Activated CD4-positive, alpha-beta T cell treated with anti-CD3 and anti-CD28 coated beads for 4 hours (primary cell): ENCODE data around the gene BACH2.

Experiments used
- DNase-seq, 2 donors: peaks; one replicate each; pipeline ENCODE4 v3.0.0-alpha.2; 2020

Gene BACH2

DNA sequence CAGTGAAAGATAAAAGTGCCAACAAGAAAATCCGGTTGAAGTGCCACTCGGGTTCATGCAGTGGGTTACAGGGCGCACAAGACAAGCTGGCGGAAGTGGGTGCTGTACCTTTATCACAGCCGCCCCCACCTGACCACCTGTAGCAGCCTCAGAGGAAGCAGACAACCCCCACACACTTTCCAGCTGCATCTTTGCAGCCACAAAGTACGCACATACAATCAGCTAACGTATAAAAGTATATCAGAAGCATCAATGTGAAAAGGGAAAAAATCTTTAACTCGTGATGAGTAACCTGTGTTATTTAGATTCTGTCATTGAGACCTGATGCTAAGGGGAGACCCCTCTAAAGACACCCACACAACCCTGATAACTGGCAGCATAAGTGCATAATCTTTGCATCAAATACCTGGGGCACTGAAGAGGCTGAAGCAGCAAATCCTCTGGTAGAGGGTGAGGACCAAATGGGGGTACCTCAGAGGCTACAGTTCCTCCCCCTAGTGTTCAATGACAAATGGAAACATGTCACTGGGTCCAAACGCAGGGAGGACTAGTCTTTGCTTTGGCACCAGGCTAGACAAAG, 22.1 kb downstream of the BACH2 start:
- DNase-seq = peak; percentile 90 to 96

DNA sequence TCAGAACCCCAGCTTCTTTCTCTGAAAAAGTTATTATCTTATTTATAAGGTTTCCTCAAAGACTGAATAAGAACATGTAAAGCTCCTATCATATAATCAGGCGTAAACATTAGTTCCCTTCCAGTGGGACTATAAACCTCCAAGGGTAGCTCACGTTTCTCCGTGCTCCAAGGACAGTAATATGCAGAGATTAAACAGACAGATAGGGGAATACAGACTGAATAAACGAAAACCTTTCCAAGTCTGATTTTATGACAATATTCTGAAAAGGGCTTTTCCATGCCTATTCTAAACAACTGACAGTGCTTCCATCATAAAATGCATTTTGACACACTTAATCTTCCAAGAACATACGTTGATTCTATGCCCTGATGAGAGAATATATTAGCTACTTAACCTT, 22.8 kb downstream of the BACH2 start:
- DNase-seq = no peak

DNA sequence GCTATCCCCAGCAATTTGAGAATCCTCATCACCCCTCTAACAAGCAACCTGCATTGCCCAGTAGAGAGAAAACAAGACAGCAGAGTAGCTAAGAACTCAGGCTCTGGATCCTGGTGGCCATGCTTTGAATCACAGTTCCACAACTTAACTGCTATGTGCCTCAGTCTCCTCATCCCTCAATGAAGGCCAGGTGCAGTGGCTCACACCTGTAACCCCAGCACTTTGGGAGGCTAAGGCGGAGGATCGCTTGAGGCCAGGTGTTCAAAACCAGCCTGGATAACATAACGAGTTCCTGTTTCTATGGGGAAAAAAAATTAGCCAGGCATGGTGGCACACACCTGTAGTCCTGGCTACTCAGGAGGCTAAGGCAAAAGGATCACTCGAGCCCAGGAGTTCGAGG, 23.7 kb downstream of the BACH2 start:
- no peak for DNase-seq

DNA sequence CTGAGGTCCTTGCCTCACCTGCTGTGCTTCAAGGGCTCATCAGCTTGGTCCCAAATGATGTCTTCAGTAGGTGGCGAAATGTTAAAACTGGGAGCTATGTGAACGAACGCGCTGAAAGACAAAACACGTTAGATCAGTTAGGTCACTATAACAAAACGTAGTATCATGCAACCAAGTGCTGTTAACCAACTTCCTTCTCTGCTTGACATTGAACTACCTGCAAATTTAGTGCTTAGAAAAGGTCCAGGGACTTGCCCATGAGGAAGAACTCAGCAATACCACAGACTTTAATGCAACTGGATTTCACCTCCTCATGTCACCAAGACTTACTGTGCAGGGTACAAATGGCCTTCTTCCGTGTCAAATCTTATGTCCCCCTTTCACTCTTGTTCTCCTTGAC, 24.8 kb downstream of the BACH2 start:
- no peak for DNase-seq

DNA sequence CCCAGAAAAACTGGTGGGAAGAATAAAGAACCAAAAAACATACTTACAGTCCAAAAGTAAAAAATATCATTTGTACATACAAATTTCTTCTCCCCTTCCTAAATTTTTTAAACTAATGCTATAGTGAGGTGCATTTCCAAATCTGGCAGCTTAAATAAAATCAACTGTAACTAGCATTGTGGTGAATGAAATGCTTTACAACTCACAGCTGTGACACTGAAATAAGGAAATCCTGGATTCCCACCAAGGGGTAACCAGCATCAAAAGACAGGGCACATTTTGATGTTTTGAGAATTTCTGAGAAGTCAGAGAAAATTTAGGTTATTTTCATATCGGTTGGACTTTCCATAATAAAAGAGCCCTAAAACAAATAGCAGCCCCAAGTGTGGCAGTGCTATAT, 27.3 kb downstream of the BACH2 start:
- DNase-seq = no peak

- no peak for DNase-seq
Observed at GRCh38 chr6:90268178-90268577, 28.5 kb downstream of the BACH2 start.

DNA sequence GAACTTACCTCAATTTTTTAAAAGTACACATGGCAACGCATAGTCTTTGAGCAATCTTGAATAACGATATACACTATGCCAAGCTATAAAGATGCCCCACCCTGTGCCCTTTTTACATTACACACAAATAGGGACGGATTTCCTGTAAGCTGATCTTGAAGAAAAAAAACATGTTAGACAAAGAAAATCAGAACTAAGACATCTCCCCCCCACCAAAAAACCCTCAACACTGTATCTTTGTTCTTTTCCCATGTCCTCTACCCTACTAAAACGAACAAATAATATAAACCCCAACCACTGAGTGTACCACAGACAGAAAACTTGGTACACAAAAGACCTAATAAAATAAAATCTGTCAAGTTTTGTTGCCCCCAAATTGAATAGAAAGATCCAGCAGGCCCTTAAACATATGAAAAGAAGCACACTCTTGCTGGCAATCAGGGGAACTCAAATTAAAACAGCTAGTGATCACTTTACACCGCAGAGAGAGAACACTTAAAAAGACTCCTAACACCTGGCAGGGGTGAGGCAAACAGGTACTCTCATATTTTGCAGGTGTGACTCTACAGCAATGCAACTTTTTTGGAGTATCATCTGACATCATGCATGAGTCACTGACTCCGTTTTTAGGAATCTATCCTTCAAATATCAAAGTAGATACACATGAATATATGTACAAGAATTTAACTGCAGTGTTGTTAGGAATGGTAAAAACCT, 29.6 kb downstream of the BACH2 start:
- DNase-seq = no peak

DNA sequence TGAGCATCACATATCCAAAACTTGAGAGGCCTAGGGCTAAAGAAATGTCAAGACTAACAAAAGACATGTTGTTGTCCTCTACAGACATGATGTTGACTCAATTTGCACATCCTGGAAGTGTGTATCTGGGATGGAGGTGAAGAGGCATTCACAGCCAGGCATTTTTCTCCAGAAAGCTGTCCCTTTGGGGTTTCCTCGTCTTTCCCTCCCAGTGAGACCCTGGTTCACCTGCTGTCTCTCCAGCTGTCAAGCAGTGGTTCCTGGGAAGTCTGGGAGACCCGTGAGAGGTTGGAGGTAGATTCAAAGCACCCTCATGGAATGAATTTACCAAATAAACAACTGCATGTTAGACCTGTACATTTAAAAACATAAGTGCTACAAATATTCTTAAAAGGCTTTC, 32.1 kb downstream of the BACH2 start:
- DNase-seq = no peak

DNA sequence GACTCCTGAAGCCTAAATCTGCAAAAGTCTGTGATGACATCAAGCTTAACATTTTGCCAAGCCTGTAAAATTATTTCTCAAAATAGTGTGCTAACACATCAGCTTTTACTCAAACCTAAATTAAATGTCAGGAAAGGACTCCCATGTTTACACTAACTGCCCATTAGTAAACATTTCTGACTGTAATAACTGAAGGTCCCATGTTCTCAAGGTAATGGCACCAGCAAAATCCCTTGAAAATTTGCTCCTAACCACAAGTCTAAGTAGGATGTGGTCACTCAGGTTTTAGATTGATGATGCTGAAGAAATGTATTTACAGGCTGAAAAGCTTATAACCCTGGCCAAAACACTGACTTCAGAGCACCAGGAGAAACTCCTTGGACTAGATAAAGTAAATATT, 33.0 kb downstream of the BACH2 start:
- DNase-seq = no peak

DNA sequence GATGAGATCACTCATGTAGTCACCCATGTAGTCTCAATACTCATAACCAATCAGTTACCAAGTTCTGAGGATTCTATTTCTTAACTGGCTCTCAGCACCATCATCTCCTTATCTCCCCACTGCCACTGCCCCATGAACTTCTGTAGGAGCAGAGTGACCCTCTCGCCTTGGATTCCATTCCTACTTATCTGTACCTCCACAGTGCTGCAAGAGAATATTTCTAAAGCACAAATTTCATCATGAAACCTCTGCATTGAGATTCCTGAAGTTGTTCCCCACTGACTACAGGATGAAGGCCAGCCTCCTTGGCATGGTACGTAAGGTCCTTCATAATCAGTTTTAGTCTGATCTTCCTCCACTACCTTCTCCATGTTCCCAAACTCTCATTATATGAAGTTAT, 34.8 kb downstream of the BACH2 start:
- no peak for DNase-seq

DNA sequence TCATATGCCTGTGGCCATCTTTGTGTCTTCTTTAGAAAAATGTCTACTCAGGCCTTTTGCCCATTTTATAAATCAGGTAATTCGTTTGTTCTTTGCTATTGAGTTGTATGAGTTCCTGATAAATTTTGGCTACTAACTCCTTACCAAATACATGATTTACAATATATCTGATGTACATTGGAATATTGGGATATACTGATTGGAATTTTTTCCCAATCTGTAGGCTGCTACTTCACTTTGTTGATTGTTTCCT, 39.2 kb downstream of the BACH2 start:
- DNase-seq = no peak

GRCh38 chr6:90256698-90257485, 39.8 kb downstream of the BACH2 start:
- DNase-seq = no peak

GRCh38 chr6:90253631-90254030, 43.0 kb downstream of the BACH2 start:
- no peak for DNase-seq

DNA sequence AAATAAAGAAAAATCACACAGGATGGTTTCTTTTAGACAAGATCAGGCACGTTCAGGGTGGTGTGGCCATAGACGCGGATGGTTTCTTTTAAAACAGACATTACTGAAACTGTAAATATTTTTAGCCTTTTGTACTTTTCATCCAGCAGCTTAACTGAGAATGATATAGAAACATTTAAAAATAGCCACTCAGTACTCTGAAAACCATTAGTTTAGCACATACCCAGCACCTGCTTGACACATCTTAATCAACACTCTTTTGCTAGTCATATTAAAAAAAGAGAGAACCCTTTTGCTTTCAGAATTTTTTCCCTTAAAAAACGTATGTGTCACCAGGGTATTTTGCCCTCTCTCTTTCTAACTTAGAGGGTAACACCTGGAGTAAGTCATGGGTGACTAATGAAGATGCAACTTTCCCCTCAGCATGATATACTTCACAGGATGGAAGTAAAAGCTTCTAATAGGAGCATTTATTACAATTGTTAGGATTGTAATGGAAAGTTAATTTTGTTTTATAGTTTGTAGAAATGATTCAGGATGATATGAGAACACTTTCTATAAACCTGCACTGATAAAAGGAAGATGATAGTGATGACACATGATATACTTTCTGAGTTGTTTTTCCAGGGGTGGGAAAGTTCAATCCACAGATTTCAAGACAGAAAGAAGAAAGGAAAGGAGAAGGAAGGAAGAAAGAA, 45.2 kb downstream of the BACH2 start:
- no peak for DNase-seq

GRCh38 chr6:90250405-90250804, 46.2 kb downstream of the BACH2 start:
- DNase-seq = no peak

DNA sequence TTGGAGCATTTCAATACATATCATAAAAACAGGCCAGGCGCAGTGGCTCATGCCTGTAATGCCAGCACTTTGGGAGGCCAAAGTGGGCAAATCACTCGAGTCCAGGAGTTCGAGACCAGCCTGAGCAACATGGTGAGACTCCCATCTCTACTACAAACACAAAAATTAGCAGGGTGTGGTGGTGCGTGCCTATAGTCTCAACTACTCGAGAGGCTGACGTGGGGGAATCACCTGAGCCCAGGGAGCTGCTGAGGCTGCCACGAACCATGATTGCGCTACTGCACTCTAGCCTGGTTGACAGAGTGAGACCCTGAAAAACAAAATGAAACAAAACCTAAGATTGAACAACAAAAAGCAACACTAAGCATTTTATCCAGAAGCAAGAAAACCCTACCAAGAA, 47.2 kb downstream of the BACH2 start:
- DNase-seq = peak in 1 of 2 donors; percentile 39

DNA sequence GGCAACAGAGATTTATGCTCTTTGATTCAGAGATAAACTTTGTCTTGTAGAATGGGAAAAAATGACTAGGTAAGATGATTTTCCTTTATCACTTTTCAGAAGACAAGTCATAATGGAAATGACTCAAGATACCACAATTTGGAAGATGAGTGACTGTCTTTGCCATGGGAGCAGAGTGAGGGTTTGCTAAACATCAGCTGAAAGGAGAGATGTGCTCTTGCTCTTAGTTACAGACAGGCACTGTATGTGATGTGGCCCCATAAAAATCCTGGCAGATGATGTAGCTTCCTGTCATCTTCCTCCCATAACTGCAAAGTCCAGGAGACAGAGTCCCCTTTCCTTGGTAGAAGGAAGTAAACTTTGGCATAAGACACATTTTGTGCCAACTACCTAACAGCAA, 47.6 kb downstream of the BACH2 start:
- peak in 1 of 2 donors; percentile 39 for DNase-seq

DNA sequence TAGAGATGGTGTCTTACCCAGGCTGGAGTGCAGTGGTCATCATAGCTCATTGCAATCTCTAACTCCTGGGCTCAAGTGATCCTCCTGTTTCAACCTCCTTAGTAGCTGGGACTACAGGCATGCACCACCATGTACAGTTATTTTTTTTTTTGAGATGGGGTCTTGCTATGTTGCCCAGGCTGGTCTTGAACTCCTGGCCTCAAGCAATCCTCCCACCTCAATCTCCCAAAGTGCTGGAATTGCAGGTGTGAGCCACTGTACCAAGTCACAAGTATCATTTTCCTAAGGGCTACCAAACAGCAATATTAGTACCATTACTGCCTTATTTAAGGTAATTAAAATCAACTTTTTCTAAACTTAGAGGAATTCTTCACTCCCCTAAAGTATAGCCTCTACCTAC, 49.4 kb downstream of the BACH2 start:
- DNase-seq = no peak

DNA sequence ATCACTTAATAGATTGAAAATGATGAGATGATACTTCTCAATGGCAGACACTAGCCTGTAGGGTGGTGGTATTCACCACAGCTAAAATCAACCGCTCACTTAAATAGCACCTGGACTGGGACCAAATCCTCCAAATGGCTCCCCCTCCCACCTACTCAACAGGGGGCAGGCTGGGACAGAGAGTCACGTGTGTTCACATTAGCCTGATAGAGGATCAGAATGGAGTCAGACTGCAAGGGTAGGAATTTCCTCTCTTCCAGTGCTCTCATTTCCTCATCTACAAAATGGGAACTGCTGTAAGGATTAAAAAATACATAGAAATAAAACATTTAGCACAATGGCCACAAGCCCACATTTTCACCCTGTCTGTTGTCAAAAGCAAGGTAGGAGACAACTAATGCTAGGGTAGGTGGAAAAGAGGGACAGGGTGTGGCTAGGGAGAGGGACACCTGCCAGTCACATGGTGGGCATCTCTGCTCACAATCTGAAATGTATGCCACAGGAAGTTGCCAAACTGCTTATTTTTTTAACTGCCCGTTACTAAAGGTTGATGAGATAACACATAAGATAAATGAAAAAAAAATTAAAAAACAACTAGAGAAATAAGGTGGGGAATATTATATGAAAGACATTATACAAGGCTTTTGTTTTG, 55.3 kb downstream of the BACH2 start:
- no peak for DNase-seq

- no peak for DNase-seq
Observed at GRCh38 chr6:90238496-90239266, 58.0 kb downstream of the BACH2 start.

- no peak for DNase-seq
Observed at GRCh38 chr6:90237350-90237990, 59.2 kb downstream of the BACH2 start.

DNA sequence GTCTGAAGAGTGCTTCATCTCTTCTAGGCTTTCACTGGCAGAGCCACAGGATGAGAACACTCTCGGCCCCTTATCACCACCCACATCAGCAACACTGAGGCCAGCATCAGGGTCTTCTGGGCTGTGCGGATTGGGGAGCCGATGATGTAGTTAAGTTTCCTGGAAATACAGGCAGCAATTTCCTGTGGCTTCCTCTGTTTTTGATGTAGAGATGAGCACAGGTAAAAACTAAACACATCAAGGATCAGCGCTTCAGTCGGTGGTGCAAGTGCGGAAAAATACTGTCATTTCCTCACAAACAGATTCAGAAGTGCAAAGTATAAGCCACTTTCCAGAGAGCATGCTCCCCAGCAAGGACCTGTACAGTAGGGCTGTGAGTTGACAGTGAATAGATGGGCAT, 62.6 kb downstream of the BACH2 start:
- DNase-seq = peak; percentile 81
